ENCODE results near the gene GAP43.

DNA sequence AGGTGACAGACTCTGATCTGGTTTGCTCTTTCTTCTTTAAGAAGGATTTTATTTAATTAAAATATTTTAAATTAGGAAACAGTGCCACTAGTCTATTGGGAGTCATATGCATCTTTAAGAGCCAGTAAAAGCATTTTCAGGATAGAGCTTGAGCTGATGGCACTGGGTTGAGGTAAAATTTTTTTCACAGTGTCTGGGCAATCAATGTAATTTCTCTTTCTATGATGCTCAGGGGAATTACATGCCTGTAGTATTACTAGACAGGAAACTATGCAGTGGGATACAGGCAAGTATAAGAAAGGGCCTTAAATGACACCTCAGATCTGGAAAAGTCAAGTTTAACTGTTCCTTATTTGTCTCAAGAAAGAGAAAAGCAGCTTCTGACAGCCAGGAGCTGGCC lies 76.4 kb downstream of the GAP43 start:
- TF ChIP-seq POLR2A (IDR thresholded peaks at IDR 0.05; ENCODE audit: low read depth, low read length) = no peak
- no peak for TF ChIP-seq TAF1 (IDR thresholded peaks at IDR 0.05; ENCODE audit: borderline replicate concordance, low read depth, low read length)

Data from GM12892 (cell line).